Uterus (tissue), 2 donors: ENCODE measurements around the gene VIM.

ENCODE experiments used
- POLR2A ChIP-seq, 2 donors: fragments of 450-650 bp; IDR thresholded peaks; one replicate each; pipeline ENCODE4 v1.6.1; 2016; ENCODE audit warnings: antibody characterized with exemption in 2 of 2, mild to moderate bottlenecking in 1 of 2, moderate library complexity in 1 of 2
- TF ChIP-seq, protein P1 (sequence below), 4 experiments: fragments of 200-600 bp in 2 of 4; fragments of 450-650 bp in 2 of 4; sonication (generic) in 2 of 4; IDR thresholded peaks; one replicate each; pipeline ENCODE4 v1.5.1; 2016 to 2019; ENCODE audit warnings: antibody characterized with exemption in 4 of 4, mild to moderate bottlenecking in 2 of 4, moderate library complexity in 1 of 4

DNA sequence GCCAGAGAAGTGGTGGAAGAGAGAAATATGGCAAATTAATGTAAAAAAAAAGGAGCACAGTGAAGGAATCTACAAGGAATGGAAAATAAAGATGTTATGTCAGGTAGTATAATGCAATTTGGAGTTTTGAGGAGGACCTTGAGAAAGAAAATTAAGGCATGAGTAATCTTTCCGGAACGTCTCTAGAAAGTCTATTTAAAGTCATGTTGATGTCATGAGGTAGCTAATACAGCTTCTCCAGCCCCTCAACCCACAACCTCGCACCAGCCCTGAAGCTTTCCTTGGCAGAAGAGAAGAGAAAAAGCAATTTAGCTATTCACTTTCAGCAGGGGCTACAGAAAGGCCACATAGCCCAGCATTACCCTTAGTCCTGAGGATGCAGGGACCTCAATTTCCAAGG is 49.0 kb upstream of the VIM start:
- TF ChIP-seq, protein P1, sequence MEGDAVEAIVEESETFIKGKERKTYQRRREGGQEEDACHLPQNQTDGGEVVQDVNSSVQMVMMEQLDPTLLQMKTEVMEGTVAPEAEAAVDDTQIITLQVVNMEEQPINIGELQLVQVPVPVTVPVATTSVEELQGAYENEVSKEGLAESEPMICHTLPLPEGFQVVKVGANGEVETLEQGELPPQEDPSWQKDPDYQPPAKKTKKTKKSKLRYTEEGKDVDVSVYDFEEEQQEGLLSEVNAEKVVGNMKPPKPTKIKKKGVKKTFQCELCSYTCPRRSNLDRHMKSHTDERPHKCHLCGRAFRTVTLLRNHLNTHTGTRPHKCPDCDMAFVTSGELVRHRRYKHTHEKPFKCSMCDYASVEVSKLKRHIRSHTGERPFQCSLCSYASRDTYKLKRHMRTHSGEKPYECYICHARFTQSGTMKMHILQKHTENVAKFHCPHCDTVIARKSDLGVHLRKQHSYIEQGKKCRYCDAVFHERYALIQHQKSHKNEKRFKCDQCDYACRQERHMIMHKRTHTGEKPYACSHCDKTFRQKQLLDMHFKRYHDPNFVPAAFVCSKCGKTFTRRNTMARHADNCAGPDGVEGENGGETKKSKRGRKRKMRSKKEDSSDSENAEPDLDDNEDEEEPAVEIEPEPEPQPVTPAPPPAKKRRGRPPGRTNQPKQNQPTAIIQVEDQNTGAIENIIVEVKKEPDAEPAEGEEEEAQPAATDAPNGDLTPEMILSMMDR (IDR thresholded peaks at IDR 0.05): no peak
- TF ChIP-seq POLR2A (IDR thresholded peaks at IDR 0.05): no peak
